ENCODE measurements around the gene CHST8.
"Not testable (repeated sequence)": the region's sequence is repeated elsewhere in the genome, so short reads cannot be mapped to it uniquely, and the experiment has no call there.

Gene CHST8

GRCh38 chr19:33587150-33587549 is 34.6 kb upstream of the CHST8 start:
- no peak overlapping the region for H3K4me3 ChIP-seq (ENCODE audit: low read depth, low read length)
- DNase-seq (ENCODE audit: low read depth), result no peak
- no peak for TF ChIP-seq CTCF (conservative IDR thresholded peaks at IDR 0.05; ENCODE audit: low read depth, low read length)

- DNase-seq (ENCODE audit: low read depth), result no peak
- no peak overlapping the region for H3K4me3 ChIP-seq (ENCODE audit: low read depth, low read length)
- no peak for TF ChIP-seq CTCF (conservative IDR thresholded peaks at IDR 0.05; ENCODE audit: low read depth, low read length)
Observed at GRCh38 chr19:33590224-33590623, 31.5 kb upstream of the CHST8 start.

GRCh38 chr19:33595783-33596182 is 26.0 kb upstream of the CHST8 start:
- no peak for DNase-seq (ENCODE audit: low read depth)
- H3K4me3 ChIP-seq (ENCODE audit: low read depth, low read length), result no peak overlapping the region
- no peak for TF ChIP-seq CTCF (conservative IDR thresholded peaks at IDR 0.05; ENCODE audit: low read depth, low read length)

- DNase-seq (ENCODE audit: low read depth), result no peak
- no peak for TF ChIP-seq CTCF (conservative IDR thresholded peaks at IDR 0.05; ENCODE audit: low read depth, low read length)
- no peak overlapping the region for H3K4me3 ChIP-seq (ENCODE audit: low read depth, low read length)
Observed at GRCh38 chr19:33601583-33601982, 20.2 kb upstream of the CHST8 start.

- TF ChIP-seq CTCF (conservative IDR thresholded peaks at IDR 0.05; ENCODE audit: low read depth, low read length), result no peak
- no peak overlapping the region for H3K4me3 ChIP-seq (ENCODE audit: low read depth, low read length)
- no peak for DNase-seq (ENCODE audit: low read depth)
Observed at GRCh38 chr19:33602576-33603204, 19.1 kb upstream of the CHST8 start.

GRCh38 chr19:33603377-33603776 is 18.4 kb upstream of the CHST8 start:
- no peak for TF ChIP-seq CTCF (conservative IDR thresholded peaks at IDR 0.05; ENCODE audit: low read depth, low read length)
- no peak for DNase-seq (ENCODE audit: low read depth)
- no peak overlapping the region for H3K4me3 ChIP-seq (ENCODE audit: low read depth, low read length)

GRCh38 chr19:33604651-33605050 is 17.1 kb upstream of the CHST8 start:
- TF ChIP-seq CTCF (conservative IDR thresholded peaks at IDR 0.05; ENCODE audit: low read depth, low read length), result no peak
- H3K4me3 ChIP-seq (ENCODE audit: low read depth, low read length), result no peak overlapping the region
- no peak for DNase-seq (ENCODE audit: low read depth)

- not testable (repeated sequence) for H3K4me3 ChIP-seq (ENCODE audit: low read depth, low read length); DNase-seq (ENCODE audit: low read depth)
Observed at GRCh38 chr19:33605803-33606295, 15.9 kb upstream of the CHST8 start.
